Ascending aorta (tissue), 2 donors: ENCODE data around the gene RPL7L1. TPM values are rescaled to one million over a fixed set of nuclear protein-coding genes. Genes with fewer than 3 reads are reported as not detected.

ENCODE experiments used
- DNase-seq, 2 donors: peaks; one replicate each; pipeline ENCODE4 v3.0.0-alpha.2; 2019; ENCODE audit warnings: low spot score in 2 of 2
- H3K27ac ChIP-seq, 2 donors: fragments of 200-600 bp; sonication (generic); one replicate each; pipeline ENCODE4 v1.5.1; 2016 to 2017; ENCODE audit warnings: mild to moderate bottlenecking in 1 of 2
- H3K27me3 ChIP-seq: fragments of 200-600 bp; sonication (generic); one replicate; pipeline ENCODE4 v1.5.1; 2017
- H3K36me3 ChIP-seq, 2 donors: fragments of 200-600 bp; sonication (generic); one replicate each; pipeline ENCODE4 v1.5.1; 2016
- H3K4me1 ChIP-seq, 2 donors: fragments of 200-600 bp; sonication (generic); one replicate each; pipeline ENCODE4 v1.5.1; 2016 to 2017; ENCODE audit warnings: mild to moderate bottlenecking in 1 of 2
- H3K4me3 ChIP-seq, 2 donors: fragments of 200-600 bp; sonication (generic); one replicate each; pipeline ENCODE4 v1.5.1; 2016 to 2017; ENCODE audit warnings: mild to moderate bottlenecking in 1 of 2
- H3K9me3 ChIP-seq, 2 donors: fragments of 200-600 bp; sonication (generic); one replicate each; pipeline ENCODE4 v1.5.1; 2016
- intact Hi-C: fragments of 100-400 bp; cut with DNase I; formaldehyde crosslinking; loops from one replicate; pipeline ENCODE4 v1.15.1; 2023
- total RNA-seq: library from RNA; depleted of rRNA; stranded (reverse); fragments of >200 nt; gene quantifications from one replicate; pipeline ENCODE4 v1.1.0, GENCODE V29; 2016
- TF ChIP-seq, protein P1 (sequence below), 3 experiments: fragments of 200-600 bp in 2 of 3; fragments of 450-650 bp in 1 of 3; sonication (generic) in 2 of 3; IDR thresholded peaks; one replicate each; pipeline ENCODE4 v1.5.1; 2016 to 2019; ENCODE audit warnings: antibody characterized with exemption in 3 of 3, mild to moderate bottlenecking in 1 of 3, moderate library complexity in 1 of 3

Gene RPL7L1
- total RNA-seq, 1 donor from 2014 or later = 34.8 TPM

DNA sequence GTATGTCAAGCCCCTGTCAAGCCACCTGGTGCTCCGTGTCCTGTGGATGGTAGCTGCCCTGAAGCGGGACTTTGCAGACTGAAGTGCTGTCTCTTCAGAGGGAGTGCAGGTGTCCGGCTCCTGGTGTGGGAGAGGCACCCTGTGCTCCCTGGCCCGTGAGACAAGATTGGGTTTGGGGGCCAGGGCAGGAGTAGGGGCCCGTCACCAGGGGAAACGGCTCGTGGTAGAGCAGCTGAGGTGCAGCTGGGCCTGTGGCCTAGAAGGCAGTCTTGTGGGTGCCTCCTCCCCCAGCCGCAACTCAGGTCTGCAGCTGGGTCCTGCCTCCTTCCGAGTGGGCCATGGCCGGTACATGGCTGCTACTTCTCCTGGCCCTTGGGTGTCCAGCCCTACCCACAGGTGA lies 36.3 kb downstream of the RPL7L1 start, which contains the start of gene PTCRA:
Gene PTCRA (plus strand): TSS at position 322 of the 400 bp plus-strand sequence. CDS start 17 bp downstream, at position 339.
- H3K4me1 ChIP-seq = peaks cover 0 to 7% of the 10 kb centered on the region in 2 donors
- H3K4me3 ChIP-seq = no peak within 1 kb of the TSS
- H3K27ac ChIP-seq = no peak within 1 kb of the TSS
- no peaks in the 10 kb centered on the region for H3K36me3 ChIP-seq
- TF ChIP-seq, protein P1, sequence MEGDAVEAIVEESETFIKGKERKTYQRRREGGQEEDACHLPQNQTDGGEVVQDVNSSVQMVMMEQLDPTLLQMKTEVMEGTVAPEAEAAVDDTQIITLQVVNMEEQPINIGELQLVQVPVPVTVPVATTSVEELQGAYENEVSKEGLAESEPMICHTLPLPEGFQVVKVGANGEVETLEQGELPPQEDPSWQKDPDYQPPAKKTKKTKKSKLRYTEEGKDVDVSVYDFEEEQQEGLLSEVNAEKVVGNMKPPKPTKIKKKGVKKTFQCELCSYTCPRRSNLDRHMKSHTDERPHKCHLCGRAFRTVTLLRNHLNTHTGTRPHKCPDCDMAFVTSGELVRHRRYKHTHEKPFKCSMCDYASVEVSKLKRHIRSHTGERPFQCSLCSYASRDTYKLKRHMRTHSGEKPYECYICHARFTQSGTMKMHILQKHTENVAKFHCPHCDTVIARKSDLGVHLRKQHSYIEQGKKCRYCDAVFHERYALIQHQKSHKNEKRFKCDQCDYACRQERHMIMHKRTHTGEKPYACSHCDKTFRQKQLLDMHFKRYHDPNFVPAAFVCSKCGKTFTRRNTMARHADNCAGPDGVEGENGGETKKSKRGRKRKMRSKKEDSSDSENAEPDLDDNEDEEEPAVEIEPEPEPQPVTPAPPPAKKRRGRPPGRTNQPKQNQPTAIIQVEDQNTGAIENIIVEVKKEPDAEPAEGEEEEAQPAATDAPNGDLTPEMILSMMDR (IDR thresholded peaks at IDR 0.05) = no peak
- no peak for DNase-seq
- intact Hi-C loops = no loop called here
- H3K27me3 ChIP-seq = peaks cover 6% of the 10 kb centered on the region
- no peaks in the 10 kb centered on the region for H3K9me3 ChIP-seq

DNA sequence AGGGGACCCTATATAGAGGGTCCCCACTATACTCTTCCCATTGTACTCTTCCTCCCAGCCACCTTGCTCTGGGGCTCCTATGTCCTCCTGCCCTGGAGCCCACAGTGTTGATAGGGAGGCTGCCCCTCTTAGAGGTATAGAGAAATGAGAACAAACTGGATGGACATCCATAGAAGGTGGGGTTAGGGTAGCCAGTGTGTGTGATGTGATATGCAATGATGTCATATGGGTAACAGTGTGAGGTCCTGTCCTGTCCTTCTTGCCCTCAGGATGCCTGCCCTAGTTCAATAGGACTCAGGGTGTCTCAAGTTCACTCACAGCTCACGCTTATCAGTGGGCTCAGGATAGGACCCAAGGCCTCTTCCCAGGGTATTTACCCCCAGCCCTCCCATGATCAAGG lies 36.9 kb downstream of the RPL7L1 start:
- TF ChIP-seq, protein P1 (IDR thresholded peaks at IDR 0.05) = no peak
- intact Hi-C loops = no loop called here
- Histone ChIP-seq H3K9me3 (no peaks in the 10 kb centered on the region), H3K27me3 (peaks cover 6% of the 10 kb centered on the region), H3K4me1 (peaks cover 0 to 6% of the 10 kb centered on the region in 2 donors), H3K36me3 (no peaks in the 10 kb centered on the region), H3K4me3 (no peak overlapping the region), H3K27ac (no peak overlapping the region)
- DNase-seq = no peak

DNA sequence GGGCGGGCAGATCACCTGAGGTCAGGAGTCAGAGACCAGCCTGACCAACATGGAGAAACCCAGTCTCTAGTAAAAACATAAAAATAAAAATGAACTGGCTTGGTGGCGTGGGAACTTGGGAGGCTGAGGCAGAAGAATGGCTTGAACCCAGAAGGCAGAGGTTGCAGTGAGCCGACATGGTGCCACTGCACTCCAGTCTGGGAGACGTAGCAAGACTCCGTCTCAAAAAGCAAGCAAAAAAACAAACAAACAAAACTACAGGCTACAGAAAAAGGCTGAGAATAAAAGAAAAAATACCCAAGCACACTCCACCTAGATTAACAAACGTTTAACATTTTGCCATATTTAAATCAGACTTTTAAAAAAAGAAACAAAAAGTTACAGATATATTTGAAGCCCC lies 42.4 kb downstream of the RPL7L1 start:
- H3K27ac ChIP-seq = no peak overlapping the region
- DNase-seq = no peak
- H3K36me3 ChIP-seq = no peaks in the 10 kb centered on the region
- no peaks in the 10 kb centered on the region for H3K27me3 ChIP-seq
- H3K9me3 ChIP-seq = no peaks in the 10 kb centered on the region
- H3K4me1 ChIP-seq = no peaks in the 10 kb centered on the region
- intact Hi-C loops = no loop called here
- H3K4me3 ChIP-seq = no peak overlapping the region
- TF ChIP-seq, protein P1 (IDR thresholded peaks at IDR 0.05) = no peak

DNA sequence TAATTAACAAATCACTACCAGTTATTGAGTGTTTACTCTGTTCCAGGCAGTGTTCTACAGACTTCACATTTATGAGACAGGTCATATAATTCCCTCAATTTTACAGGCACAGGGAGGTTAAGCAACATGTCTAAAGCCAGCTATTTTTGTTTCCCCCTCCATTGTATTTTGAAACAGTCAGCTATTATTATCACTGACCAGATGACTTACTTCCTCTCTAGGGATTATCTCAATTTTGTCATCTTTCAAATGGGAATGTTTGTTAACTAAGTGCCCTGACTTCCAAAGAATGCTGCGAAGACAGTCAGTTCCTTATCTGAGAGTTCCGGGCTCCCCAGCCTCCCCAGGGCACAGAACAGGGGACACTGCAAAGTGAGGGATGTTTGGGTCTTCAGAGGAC lies 44.2 kb downstream of the RPL7L1 start:
- H3K9me3 ChIP-seq = no peaks in the 10 kb centered on the region
- no peak for DNase-seq
- H3K4me1 ChIP-seq = peaks cover 0 to 2% of the 10 kb centered on the region in 2 donors
- H3K36me3 ChIP-seq = no peaks in the 10 kb centered on the region
- H3K27ac ChIP-seq = no peak overlapping the region
- no peaks in the 10 kb centered on the region for H3K27me3 ChIP-seq
- intact Hi-C loops = no loop called here
- H3K4me3 ChIP-seq = no peak overlapping the region
- TF ChIP-seq, protein P1 (IDR thresholded peaks at IDR 0.05) = no peak

DNA sequence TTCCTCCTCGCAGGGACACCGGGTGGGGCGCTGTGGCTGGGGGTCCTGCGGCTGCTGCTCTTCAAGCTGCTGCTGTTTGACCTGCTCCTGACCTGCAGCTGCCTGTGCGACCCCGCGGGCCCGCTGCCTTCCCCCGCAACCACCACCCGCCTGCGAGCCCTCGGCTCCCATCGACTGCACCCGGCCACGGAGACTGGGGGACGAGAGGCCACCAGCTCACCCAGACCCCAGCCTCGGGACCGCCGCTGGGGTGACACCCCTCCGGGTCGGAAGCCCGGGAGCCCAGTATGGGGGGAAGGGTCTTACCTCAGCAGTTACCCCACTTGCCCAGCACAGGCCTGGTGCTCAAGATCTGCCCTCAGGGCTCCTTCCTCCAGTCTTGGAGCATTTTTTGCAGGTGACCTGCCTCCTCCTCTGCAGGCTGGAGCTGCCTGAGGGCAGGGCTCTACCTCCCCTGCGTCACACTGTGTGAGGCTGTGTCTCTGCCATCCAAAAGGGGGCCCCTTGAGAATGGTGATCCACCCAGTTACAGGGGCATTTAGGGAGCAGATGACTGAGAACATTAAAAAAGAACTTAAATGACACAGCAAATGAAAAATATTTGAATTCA lies 45.9 kb downstream of the RPL7L1 start:
- intact Hi-C loops = no loop called here
- no peak overlapping the region for H3K27ac ChIP-seq
- TF ChIP-seq, protein P1 (IDR thresholded peaks at IDR 0.05) = no peak
- H3K4me3 ChIP-seq = no peak overlapping the region
- no peaks in the 10 kb centered on the region for H3K9me3 ChIP-seq
- no peaks in the 10 kb centered on the region for H3K36me3 ChIP-seq
- H3K4me1 ChIP-seq = peaks cover 0 to 5% of the 10 kb centered on the region in 2 donors
- DNase-seq = no peak
- H3K27me3 ChIP-seq = no peaks in the 10 kb centered on the region
